A549 (cell line): Measurements from ENCODE around the gene HNMT. TPM values are rescaled to one million over a fixed set of nuclear protein-coding genes. Genes with fewer than 3 reads are reported as not detected.
"Not testable (repeated sequence)": the region's sequence is repeated elsewhere in the genome, so short reads cannot be mapped to it uniquely, and the experiment has no call there.

Source experiments
- ATAC-seq, 2 experiments: fragments of 200-7000 bp in 1 of 2; fragments of >200 bp in 1 of 2; cut with Nextera tagmentation in 1 of 2; cut with Tn5 transposase in 1 of 2; 3 replicates each; pipeline versions ENCODE4 v1.8.0 to v1.9.1; 2018 to 2020; ENCODE audit warnings: mild to moderate bottlenecking in 1 of 2, moderate library complexity in 1 of 2
- CTCF ChIA-PET: fragments of 300-600 bp; sonication (Branson Sonifier 250); formaldehyde crosslinking; extraction: SDS; loops from one replicate; lab custom pipeline; 2021; ENCODE audit warnings: antibody characterized with exemption, inconsistent platforms; lab: Yijun Ruan, JAX
- POLR2A ChIA-PET: fragments of 350-600 bp; formaldehyde crosslinking; extraction: SDS; loops from one replicate; lab custom pipeline; 2021; ENCODE audit warnings: antibody characterized with exemption, inconsistent platforms; lab: Yijun Ruan, JAX
- DNase-seq, 2 experiments: peaks; one replicate each; pipeline versions ENCODE4 v3.0.0 to v3.0.0-alpha.2; 2011 to 2016; ENCODE audit warnings: low read depth in 1 of 2, low spot score in 1 of 2
- FAIRE-seq: peaks from 2 replicates; lab custom pipeline; 2011; peaks lifted over from hg19 to GRCh38; lab: Jason Lieb, UNC
- H3K27ac ChIP-seq, 2 experiments: fragments of >200 bp; sonication (Bioruptor Twin); formaldehyde crosslinking; 3 replicates each; pipeline ENCODE4 v1.5.1; 2016 to 2017
- H3K4me1 ChIP-seq: fragments of >200 bp; sonication (Bioruptor Twin); formaldehyde crosslinking; 3 replicates; pipeline ENCODE4 v1.6.1; 2016
- H3K4me2 ChIP-seq: fragments of >200 bp; sonication (Bioruptor Twin); formaldehyde crosslinking; 3 replicates; pipeline ENCODE4 v1.6.1; 2016
- H3K4me3 ChIP-seq: fragments of >200 bp; sonication (Bioruptor Twin); formaldehyde crosslinking; 3 replicates; pipeline ENCODE4 v1.5.1; 2016
- H3K9me3 ChIP-seq: fragments of >200 bp; sonication (Bioruptor Twin); formaldehyde crosslinking; 3 replicates; pipeline ENCODE4 v1.6.1; 2016
- BCL3 ChIP-seq: fragments of >200 bp; sonication (Bioruptor Twin); formaldehyde crosslinking; IDR thresholded peaks from 3 replicates; pipeline ENCODE4 v1.6.1; 2016
- CEBPB ChIP-seq, 2 experiments: fragments of >200 bp in 1 of 2; sonication (Bioruptor Twin) in 1 of 2; formaldehyde crosslinking in 1 of 2; IDR thresholded peaks; 2 replicates each; pipeline ENCODE4 v1.6.1; 2012 to 2016
- CHD2 ChIP-seq: fragments of 150-350 bp; IDR thresholded peaks from 2 replicates; pipeline ENCODE4 v1.6.1; 2014; ENCODE audit warnings: low read length; ENCODE audit not compliant: partially characterized antibody
- CHD4 ChIP-seq: fragments of 200-600 bp; sonication (generic); IDR thresholded peaks from 2 replicates; pipeline ENCODE4 v1.6.1; 2016; ENCODE audit warnings: antibody characterized with exemption, mild to moderate bottlenecking, borderline replicate concordance
- EP300 ChIP-seq, 2 experiments: fragments of >200 bp; sonication (Bioruptor Twin); formaldehyde crosslinking; IDR thresholded peaks; 2 replicates in 1 of 2; 3 replicates in 1 of 2; pipeline ENCODE4 v1.6.1; 2016 to 2017
- FOSL2 ChIP-seq, 2 experiments: fragments of 450-650 bp in 1 of 2; fragments of >200 bp in 1 of 2; sonication (Bioruptor Twin) in 1 of 2; formaldehyde crosslinking; IDR thresholded peaks; 2 replicates each; pipeline versions ENCODE4 v1.5.0 to v1.6.1; 2016 to 2020; ENCODE audit warnings: mild to moderate bottlenecking in 1 of 2, moderate library complexity in 1 of 2
- GATA3 ChIP-seq: IDR thresholded peaks from 2 replicates; pipeline ENCODE4 v1.6.1; 2012; ENCODE audit warnings: borderline replicate concordance
- HDAC2 ChIP-seq: fragments of 200-600 bp; sonication (generic); IDR thresholded peaks from 2 replicates; pipeline ENCODE4 v1.6.1; 2016
- HES2 ChIP-seq: fragments of >200 bp; sonication (Bioruptor Twin); formaldehyde crosslinking; IDR thresholded peaks from 2 replicates; pipeline ENCODE4 v1.6.1; 2016
- HOXA7 ChIP-seq: fragments of 250-450 bp; sonication (Bioruptor Pico); IDR thresholded peaks from 2 replicates; pipeline ENCODE4 v1.5.0; 2020; ENCODE audit warnings: mild to moderate bottlenecking, moderate library complexity
- JUN ChIP-seq, 2 experiments: fragments of >200 bp; sonication (Bioruptor Twin); formaldehyde crosslinking; IDR thresholded peaks; 2 replicates in 1 of 2; 3 replicates in 1 of 2; pipeline ENCODE4 v1.6.1; 2016 to 2017
- JUNB ChIP-seq: fragments of >200 bp; sonication (Bioruptor Twin); formaldehyde crosslinking; IDR thresholded peaks from 2 replicates; pipeline ENCODE4 v1.6.1; 2016
- MAFK ChIP-seq: fragments of 450-650 bp; IDR thresholded peaks from 2 replicates; pipeline ENCODE4 v1.6.1; 2014; ENCODE audit not compliant: partially characterized antibody
- NPAS2 ChIP-seq: fragments of 250-450 bp; sonication (Bioruptor Pico); IDR thresholded peaks from 2 replicates; pipeline ENCODE4 v1.8.0; 2022; ENCODE audit warnings: mild to moderate bottlenecking, moderate library complexity, borderline replicate concordance
- POLR2AphosphoS2 ChIP-seq: conservative IDR thresholded peaks from 2 replicates; pipeline ENCODE4 v1.6.1; 2012; ENCODE audit warnings: low read length, improper control_type of control experiment, inconsistent platforms
- RAD21 ChIP-seq, 2 experiments: fragments of >200 bp in 1 of 2; sonication (Bioruptor Twin) in 1 of 2; formaldehyde crosslinking in 1 of 2; IDR thresholded peaks in 1 of 2; conservative IDR thresholded peaks in 1 of 2; 2 replicates in 1 of 2; 3 replicates in 1 of 2; pipeline ENCODE4 v1.6.1; 2012 to 2018; ENCODE audit warnings: inconsistent platforms in 1 of 2
- SREBF2 ChIP-seq: fragments of 450-650 bp; IDR thresholded peaks from 2 replicates; pipeline ENCODE4 v1.6.1; 2014; ENCODE audit warnings: mild to moderate bottlenecking, moderate library complexity
- ZSCAN20 ChIP-seq: fragments of 250-450 bp; sonication (Bioruptor Pico); IDR thresholded peaks from 2 replicates; pipeline ENCODE4 v1.8.0; 2022; ENCODE audit warnings: mild to moderate bottlenecking, moderate library complexity
- WGBS: methylation state at CpG from one replicate; pipeline ENCODE4 v1.1.6; 2017; ENCODE audit errors: missing lambda C conversion rate; 5-methylcytosine and 5-hydroxymethylcytosine counted together
- polyA minus RNA-seq: library from RNA; depleted of rRNA, polyadenylated mRNA; stranded (reverse); fragments of >200 nt; gene quantifications from 2 replicates; pipeline ENCODE4 v1.2.3, GENCODE V29; 2011; rRNA and poly(A)+ RNA removed
- polyA plus RNA-seq, 4 experiments: library from polyadenylated mRNA; depleted of rRNA in 3 of 4; stranded (reverse); fragments of >200 nt; fragmentation: RNase III in 1 of 4; extraction: RNeasy Plus Mini Kit Qiagen cat#74134 plus additional on column Dnase treatment in 1 of 4; gene quantifications; 2 replicates in 3 of 4; 3 replicates in 1 of 4; pipeline ENCODE4 v1.2.3, GENCODE V29; 2011 to 2017
- TF ChIP-seq, protein P1 (sequence below): fragments of 250-450 bp; sonication (Bioruptor Pico); IDR thresholded peaks from 2 replicates; pipeline ENCODE4 v1.5.0; 2021; ENCODE audit warnings: mild to moderate bottlenecking, moderate library complexity, borderline replicate concordance

HNMT gene
- polyA plus RNA-seq (2011; rRNA removed): 5.5 and 7.0 TPM in 2 replicates
- 0.80 and 1.1 TPM in 2 replicates for polyA plus RNA-seq (2012; cell fraction: cytosol; rRNA removed)
- polyA plus RNA-seq (2012; cell fraction: nucleus; rRNA removed): 0.23 and 0.24 TPM in 2 replicates
- 1.5 to 3.0 TPM (median 1.8 TPM) in 3 replicates for polyA plus RNA-seq (2017; fragmentation: RNase III; extraction: RNeasy Plus Mini Kit Qiagen cat#74134 plus additional on column Dnase treatment)
- 0.88 and 1.1 TPM in 2 replicates for polyA minus RNA-seq

GRCh38 chr2:137964066-137964858 lies at the start of gene HNMT:
HNMT (plus strand) TSS chr2:137964473; CDS start chr2:137964492, 19 bp downstream.
- POLR2A ChIA-PET: interaction anchor here (0.6 kb wide), 1 partner anchor 68 kb away, joined by 3 read pairs; no protein-coding TSS in a partner anchor
- Histone ChIP-seq H3K4me1 (peaks cover 24% of the 10 kb centered on the region), H3K27ac (peak within 1 kb of the TSS; percentile 49 to 68), H3K4me2 (peak within 1 kb of the TSS; percentile 66), H3K4me3 (peak within 1 kb of the TSS; percentile 24; the same call in 1 of the 3 replicates), H3K9me3 (no peaks in the 10 kb centered on the region)
- FAIRE-seq (no peak), DNase-seq (peak; percentile 7 to 66), ATAC-seq (peak; percentile 66 to 83; a peak in 5 of 6 replicates)
- CTCF ChIA-PET: interaction anchor here (0.8 to 1.7 kb wide), 3 partner anchors 9 to 822 kb away, joined by 3 to 8 read pairs (median 4); no protein-coding TSS in a partner anchor
- WGBS: 41% methylated on average over 15 of the region's 15 CpGs
- TF ChIP-seq RAD21 (conservative IDR thresholded peaks at IDR 0.05 in 1 of 2, IDR thresholded peaks at IDR 0.05 in 1 of 2) (peak in 1 of 2 experiments; percentile 34; a peak in 1 of 5 replicates), JUNB (peak; percentile 40; the same call in 1 of the 2 replicates), POLR2AphosphoS2 (no peak), NPAS2 (CRISPR knock-in tag) (no peak), JUN (IDR thresholded peaks at IDR 0.05) (no peak), ZSCAN20 (CRISPR knock-in tag) (no peak), GATA3 (peak; percentile 44), CHD4 (no peak), BCL3 (no peak), HOXA7 (CRISPR knock-in tag) (no peak), EP300 (IDR thresholded peaks at IDR 0.05) (no peak), FOSL2 (IDR thresholded peaks at IDR 0.05) (0 out of 2 replicates have a peak, but pooled peaks have one; percentile 7), FOSL2 (CRISPR knock-in tag; IDR thresholded peaks at IDR 0.05) (no peak), CEBPB (IDR thresholded peaks at IDR 0.05) (peak; percentile 48 to 74; a peak in 3 of 4 replicates), HES2 (peak; percentile 29; the same call in 1 of the 2 replicates), CHD2 (no peak), SREBF2 (no peak), HDAC2 (no peak)
- TF ChIP-seq, protein P1, sequence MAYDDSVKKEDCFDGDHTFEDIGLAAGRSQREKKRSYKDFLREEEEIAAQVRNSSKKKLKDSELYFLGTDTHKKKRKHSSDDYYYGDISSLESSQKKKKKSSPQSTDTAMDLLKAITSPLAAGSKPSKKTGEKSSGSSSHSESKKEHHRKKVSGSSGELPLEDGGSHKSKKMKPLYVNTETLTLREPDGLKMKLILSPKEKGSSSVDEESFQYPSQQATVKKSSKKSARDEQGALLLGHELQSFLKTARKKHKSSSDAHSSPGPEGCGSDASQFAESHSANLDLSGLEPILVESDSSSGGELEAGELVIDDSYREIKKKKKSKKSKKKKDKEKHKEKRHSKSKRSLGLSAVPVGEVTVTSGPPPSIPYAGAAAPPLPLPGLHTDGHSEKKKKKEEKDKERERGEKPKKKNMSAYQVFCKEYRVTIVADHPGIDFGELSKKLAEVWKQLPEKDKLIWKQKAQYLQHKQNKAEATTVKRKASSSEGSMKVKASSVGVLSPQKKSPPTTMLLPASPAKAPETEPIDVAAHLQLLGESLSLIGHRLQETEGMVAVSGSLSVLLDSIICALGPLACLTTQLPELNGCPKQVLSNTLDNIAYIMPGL: no peak
- TF ChIP-seq, all 56 proteins: peak for 6

GRCh38 chr2:137921105-137921880 lies 43.0 kb upstream of the HNMT start:
- peaks cover 8% of the 10 kb centered on the region; the same call in 1 of the 3 replicates for H3K4me1 ChIP-seq
- CTCF ChIA-PET: no interaction called here
- no peak overlapping the region for H3K4me3 ChIP-seq
- no peaks in the 10 kb centered on the region for H3K9me3 ChIP-seq
- no peak overlapping the region for H3K4me2 ChIP-seq
- POLR2A ChIA-PET: no interaction called here
- ATAC-seq (no peak), FAIRE-seq (no peak), DNase-seq (no peak)
- 56% methylated on average over 2 of the region's 2 CpGs for WGBS
- H3K27ac ChIP-seq: no peak overlapping the region
- no peak for TF ChIP-seq JUNB
- no peak for TF ChIP-seq NPAS2 (CRISPR knock-in tag)
- TF ChIP-seq MAFK: peak; percentile 56

GRCh38 chr2:137922171-137922570 lies 42.1 kb upstream of the HNMT start:
- H3K27ac ChIP-seq, FAIRE-seq, H3K4me1 ChIP-seq, ATAC-seq, CTCF ChIA-PET, H3K9me3 ChIP-seq, POLR2A ChIA-PET, DNase-seq, H3K4me2 ChIP-seq, H3K4me3 ChIP-seq: not testable (repeated sequence)
